ENCODE results near the gene OR10A6. TPM values are rescaled to one million over a fixed set of nuclear protein-coding genes. Genes with fewer than 3 reads are reported as not detected.

The OR10A6 gene
- polyA plus RNA-seq, 1 donor, result 0.05 TPM

DNA sequence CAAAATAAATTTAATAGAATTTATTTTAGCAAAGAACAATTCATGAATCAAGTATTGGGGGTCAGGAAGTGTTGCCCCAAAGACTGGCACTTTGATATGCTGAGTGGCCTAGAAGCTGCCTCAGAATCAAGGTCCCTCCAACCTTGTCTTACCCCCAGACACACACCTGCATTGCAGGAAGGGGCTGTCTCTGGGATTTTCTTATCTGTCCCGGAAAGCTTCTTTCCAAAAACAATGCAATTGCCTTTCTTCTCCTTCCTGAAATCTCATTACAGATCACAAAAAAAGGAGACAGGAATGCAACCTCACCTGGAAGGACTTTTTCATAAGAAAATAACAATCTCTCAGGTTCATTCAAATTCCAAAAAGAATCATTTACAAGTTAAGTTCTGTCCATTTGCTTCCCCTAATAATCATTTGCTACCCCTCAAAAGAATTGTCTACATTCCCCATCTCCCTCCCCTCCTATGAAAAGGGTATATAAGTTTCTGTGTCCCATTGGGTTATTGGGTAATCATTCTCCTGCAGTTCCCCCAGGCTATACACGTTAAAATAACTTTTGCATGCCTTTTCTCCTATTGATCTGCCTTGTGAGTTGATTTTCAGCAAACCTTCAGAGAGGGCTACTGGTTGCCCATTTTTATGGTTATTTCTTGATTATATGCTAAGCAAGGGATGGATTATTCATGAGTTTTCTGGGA, 21.3 kb downstream of the OR10A6 start:
- no peak for DNase-seq

DNA sequence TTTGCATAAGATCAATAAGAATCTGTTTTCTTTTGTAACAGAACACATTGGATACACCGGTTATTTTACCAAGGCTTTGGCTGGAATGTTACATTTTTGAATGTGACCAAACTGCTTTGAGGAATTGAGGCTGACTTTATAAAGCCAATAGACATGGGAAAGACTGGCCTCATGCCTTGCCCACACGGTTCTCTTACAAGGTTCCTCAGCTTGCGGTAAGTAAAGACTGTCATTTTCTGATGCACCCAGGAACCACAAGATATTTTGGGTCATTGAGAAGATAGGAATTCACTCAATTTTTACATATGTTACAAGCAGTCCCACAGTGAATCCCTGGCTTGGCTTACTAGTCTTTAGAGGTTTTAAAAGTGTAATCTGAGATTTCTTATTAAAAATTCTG, 23.9 kb downstream of the OR10A6 start:
- no peak for DNase-seq

DNA sequence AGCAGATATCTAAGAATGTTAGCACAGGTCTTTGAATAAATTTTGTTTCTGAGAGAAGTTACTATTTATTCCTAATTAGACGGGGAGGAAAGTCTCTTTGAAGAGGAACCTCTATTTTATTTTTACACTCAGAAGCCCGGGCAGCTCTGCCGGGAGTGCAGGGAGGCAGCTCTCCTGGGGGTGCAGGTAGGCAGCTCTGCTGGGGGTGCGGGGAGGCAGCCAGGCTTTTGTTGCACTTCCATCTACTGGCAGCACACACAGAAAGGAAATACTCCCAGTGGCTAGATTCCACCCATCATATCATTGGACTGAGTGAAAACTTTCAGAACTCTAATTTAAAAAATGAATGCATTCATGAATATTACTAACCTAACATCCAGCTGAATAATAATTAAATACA, 24.6 kb downstream of the OR10A6 start:
- DNase-seq, result no peak

DNA sequence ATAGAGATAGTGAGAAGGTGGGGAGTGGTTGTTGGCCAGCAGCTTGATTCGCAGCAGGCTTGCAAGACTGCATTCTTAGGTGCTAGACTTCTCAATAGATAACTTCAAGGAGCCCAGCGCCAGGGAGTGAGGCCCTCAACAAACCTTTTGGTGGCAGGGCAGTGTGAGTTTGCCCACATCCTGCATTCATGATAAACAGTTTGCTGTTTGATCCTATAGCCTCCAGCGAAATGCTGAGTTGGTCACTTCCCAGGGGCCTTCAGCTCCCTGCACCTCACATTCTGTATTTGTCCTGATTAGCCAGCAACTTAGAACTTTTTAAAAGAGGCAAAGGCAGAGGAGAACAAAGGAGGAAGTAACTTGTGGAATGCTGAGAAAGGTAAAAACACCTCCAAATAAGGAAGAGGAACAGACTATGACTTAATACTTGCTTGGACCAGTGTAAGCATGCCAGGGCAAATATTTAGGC, 25.1 kb downstream of the OR10A6 start:
- DNase-seq, result no peak

DNA sequence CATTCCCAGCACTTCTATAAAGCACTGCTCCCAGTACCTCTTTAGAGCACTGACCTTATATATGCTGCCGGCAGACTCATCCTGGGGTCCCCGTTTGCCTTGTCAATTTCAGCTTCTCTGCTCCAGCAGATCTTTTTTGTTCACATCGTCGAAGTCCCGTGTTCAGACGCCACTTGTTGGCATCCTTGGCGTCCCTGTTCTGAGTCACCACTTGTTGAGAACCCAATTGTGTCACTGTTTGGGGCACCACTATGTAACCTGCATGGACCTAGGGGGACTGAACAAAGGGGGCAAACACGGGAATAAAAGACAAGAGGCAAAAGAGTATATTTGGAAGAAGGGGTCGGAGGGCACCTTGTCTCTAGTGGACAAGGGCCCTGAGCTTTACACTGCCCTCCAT, 25.5 kb downstream of the OR10A6 start:
- DNase-seq, result no peak

DNA sequence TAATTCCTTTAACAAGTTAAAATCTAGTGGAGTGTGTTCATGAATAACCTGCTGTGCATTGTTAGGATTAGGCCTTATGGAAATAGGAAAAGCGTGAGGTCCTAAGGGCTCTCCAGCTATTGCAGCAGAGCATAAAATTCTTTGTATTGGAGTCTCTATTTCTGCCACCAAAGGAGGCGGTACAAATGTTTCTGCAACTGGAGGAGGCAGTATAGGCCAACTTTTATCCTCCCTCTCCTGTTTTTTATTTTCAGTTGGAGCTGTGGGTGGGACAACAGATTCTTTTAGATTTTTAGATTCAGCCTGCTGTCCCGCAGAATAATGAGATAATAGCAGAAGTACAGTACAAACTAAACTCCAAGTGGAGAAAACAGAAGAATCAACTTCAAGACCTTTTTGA, 26.2 kb downstream of the OR10A6 start:
- DNase-seq, result no peak

DNA sequence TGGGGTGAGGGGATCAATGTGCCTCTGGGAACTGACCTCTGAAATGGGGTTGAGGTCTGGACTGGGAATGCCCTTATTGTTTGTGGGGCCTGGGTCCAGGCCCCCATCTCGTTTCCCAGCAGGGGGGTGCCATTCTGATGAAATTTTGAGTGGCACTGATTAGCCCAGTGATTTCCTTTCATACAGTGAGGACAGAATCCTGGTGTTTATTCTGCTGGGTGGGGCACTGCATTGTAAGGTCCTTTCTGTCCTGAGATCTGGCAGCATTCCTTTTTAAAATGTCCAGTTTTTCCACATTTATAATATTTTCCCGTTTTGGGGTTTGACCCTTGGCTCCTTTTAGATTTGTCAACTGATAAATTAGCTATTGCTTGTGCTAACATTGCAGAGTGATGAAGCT, 27.1 kb downstream of the OR10A6 start:
- DNase-seq, result no peak

DNA sequence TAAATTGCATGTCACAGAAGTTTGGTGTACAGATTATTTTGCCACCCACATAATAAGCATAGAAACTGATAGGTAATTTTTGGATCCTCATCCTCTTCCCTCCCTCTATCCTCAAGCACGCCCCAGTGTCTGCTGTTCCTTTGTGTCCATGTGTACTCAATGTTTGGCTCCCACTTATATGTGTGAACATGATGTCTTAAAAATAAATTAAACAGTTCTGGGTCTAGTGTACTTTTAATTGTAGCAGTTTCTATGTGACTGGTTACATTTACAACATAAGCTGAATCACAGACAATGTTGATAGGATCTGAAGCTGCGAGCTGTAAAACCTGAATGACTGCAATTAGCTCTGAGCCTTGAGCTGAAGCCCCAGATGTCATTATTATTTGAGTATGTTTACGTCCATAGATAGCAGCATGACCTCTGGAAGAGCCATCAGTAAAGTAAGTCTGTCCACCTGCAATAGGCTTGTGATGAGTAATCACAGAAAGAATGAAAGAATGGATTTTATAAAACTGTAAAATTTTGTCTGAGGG, 29.7 kb downstream of the OR10A6 start:
- no peak for DNase-seq

DNA sequence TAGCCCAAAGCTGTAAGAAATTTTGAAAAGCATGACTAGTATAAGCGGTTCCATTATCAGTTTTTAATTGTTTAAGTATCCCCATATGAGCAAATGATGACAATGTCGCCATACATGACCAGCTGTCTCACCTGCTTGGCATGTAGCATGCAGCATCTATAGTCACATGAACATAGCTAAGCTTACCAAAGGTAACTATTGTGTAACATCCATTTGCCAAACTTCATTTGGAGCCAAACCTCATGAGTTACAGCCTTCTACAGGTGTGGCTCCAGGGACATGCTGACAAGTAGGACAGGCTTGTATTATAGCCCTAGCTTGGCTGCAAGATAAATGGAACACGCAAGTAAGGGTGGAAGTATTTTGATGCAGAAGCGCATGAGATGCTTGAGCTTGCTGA, 30.4 kb downstream of the OR10A6 start:
- no peak for DNase-seq

DNA sequence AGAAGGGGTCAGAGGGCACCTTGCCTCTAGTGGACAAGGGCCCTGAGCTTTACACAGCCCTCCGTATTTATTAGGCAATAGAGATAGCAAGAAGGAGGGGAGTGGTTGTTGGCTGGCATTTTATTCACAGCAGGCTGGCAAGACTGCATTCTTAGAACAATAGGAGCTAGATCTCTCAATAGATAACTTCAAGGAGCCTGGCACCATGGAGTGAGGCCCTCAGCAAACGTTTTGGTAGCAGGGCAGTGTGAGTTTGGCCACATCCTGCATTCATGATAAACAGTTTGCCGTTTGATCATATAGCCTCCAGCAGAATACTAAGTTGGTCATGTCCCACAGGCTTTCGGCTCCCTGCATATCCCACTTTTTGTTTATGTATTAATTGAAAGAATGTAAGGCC, 31.6 kb downstream of the OR10A6 start:
- no peak for DNase-seq

DNA sequence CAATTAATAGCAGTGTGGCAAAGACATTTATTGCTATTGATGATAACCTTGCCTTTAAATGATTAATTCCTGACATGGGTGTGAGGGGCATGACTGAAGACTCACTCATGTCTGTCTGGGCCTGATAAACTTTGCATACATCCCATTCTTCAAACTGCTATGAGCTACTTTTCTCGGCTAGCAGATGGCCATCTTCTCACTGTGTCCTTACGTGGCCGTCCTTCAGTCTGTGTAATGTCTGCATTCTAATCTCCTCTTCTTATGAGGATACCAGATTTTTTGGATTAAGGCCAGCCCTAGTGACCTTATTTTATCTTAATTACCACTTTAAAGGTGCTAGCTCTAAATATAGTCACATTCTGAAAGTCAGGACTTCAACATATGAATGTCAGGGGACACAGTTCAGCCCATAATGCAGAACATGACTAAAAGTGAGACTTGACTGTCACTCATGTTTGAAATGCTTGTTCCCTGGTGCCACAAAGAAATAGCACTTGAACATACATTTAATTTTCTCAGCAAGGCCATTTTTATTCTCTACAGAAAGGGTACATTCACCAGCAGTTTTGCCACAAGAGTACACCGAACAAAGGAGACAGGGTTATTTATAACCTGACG, 32.3 kb downstream of the OR10A6 start:
- no peak for DNase-seq

DNA sequence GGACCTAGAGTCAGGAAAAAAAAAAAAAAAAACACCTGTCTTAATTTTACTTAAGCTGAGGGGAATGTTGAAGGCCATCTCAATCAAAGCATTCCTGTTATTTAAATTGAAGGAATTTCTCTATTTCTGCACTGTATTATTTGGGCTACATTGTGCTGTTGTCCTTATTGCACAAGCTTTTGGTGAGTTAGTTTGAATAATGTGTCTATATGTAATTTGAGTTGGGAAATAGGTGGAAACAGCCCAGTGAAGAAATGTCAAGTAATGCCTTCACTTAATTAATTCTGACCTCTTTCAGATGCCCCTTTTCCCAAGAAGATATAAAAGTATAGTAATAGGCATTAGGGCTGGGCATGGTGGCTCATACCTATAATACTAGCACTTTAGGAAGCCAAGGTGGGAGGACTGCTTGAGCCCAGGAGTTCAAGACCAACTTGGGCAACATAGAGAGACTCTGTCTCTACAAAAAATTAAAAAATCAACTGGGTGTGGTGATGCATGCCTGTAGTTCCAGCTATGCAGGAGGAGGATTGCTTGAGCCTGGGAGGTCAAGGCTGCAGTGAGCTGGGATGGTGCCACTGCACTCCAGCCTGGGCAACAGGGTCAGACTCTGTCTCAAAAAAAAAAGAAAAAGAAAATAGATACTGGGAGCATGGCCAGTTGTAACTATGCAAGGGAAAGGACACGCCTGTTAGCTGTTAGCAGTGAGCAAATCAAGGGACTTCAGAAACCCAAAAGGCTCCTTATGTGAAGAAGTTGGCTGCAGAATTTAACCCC, 34.9 kb downstream of the OR10A6 start:
- no peak for DNase-seq

DNA sequence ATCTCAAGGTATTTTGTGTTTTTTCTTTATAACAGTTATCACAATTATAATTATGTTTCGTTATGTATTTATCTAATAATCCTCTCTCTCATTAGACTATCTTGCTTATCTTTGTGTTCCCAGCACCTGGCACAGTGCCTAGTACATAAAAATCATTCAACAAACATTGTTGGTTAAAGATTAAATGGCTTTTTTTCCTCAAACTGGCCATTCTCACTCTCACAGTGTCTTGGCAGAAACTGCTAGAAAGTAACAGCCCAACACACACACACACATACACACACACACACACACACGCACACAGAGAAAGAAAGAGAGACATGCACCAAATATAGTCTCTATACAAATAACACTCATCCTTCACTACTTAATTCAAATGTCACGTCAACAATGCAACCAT, 36.8 kb downstream of the OR10A6 start:
- DNase-seq, result no peak

DNA sequence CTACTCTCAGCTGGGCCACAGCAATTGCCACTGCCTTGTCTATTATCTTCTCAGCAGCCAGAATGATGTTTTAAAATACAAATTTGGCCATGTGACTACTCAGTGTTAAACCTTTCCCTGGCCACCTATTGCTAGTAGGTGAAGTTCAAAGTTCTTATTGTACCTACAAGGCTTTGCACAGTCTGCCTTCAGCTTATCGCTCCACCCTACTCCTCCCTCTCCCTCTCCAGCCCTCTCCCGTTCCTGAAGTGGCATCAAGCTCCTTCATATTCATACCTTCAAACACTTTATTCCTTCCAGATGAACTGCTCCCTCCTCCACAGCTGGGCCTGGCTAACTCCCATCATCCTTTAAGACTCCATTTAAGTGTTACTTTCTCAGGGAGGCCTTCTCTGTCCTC, 37.3 kb downstream of the OR10A6 start:
- no peak for DNase-seq

DNA sequence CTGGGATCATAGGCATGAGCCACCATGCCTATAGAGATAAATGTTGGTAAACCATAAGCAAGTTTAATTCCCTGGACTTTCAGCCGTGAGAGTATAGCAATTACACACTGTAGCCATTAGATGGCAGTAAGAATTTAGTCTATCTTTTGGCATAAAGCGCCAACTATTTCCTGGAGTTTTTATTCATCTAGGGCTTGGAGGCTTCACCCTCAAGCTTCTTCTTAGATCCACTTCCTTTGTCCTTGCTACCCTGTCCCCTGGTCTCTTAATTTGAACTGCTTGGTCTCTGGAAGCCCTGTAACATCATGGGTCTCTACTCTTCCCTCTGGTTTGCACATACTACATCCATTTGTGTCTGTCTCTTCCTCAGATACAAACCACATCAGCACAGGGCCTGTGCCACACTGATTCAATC, 38.2 kb downstream of the OR10A6 start:
- peak; percentile 50 for DNase-seq

DNA sequence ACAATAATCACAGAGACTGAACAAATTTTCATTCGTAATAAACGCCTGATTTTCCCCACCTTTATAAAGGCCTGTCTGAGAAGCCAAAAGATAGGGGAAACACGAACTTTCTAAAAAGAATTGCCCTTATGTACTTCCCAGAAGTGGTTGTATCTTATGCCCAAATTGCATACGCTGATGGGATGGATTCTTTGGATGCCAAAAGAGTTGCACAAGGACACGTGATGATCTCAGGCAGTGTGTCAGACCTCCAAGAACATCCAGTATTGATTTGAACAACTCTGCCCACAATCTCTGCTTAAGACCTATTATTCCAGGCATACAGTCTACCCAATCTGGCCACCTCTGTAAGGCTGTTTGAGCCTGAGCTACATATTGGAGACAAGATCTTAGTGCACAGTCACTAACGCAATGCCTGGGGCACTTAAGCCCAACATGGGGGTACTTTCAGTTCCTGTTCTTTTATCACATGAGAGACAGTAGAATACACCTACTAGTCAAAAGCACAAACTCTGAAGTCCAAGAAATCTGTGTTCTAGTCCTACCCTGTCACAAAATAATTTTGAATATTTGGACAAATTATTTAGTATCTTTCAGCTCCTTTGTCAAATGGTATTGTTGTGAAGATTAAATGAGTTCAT, 38.9 kb downstream of the OR10A6 start:
- DNase-seq, result no peak

DNA sequence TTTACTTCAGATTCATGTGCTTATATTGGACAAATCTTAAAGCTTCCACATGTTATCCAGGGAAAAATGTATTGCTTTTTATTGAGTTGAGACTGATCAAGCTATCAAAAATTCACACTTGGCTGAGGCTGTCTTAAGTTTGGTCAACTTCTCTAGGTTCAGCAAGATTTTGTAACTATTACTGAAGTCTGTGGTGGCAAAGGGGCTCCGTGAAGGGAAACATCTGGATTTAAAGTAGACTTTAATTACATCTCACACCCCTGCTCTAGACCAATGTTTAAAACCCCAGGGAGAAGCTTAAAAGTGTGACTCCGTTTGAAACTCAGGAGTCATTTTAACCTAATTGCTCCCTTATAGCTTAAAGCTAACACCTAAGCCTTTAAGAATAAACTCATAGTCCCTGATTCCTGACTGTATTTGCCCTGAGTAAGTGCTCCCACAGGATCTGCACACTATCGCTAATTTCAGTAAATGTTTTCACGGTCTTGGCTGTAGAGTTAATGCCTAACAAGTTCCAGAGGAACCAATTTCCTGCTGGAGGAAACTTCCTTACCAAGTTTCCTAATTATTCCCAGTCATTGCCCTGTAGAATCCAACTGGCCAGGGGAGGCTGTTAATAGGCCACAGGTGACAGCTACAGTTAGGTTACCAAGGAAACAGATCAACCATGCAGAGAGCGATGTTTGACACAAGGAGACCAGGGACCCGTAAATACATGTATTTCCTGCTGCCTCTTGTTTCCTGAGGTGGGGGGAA, 40.5 kb downstream of the OR10A6 start:
- DNase-seq, result peak; percentile 69

DNA sequence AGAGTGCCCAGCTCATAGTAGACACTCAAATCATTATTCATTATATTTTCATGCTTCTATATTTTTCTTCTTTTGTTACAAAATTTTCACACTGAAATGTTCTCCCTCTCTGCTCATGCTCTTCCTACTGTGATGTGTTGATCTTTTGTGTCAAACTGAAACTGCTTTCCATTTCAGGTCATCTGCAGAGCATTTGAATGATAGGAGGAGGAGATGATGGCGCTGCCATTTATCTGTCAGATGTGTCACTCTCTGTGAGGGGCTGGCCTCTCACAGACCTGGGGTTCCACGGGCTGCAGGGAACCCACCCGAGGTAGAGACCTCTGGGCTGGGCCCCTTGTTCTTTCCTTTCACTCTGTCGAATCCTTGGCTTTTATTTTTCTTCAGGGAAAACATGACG, 41.1 kb downstream of the OR10A6 start:
- DNase-seq, result no peak

DNA sequence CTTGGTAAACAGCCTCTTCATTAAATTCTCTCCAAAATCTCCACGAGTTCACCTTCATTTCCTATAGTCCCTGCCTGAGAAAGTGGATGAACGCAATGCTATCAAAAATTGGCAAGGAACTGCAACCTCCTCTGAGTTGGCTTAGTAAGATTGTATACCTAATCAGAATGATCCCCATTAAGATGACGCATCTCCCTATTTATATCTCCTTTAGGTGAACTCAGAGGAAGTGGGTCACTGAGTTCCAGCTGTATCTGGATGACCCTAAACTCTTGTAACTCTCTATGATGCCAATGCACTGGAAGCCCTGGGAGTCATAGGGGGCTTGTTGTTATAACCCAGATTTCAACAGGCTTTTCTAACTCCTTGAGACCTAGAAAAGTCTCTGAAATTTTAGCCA, 48.2 kb downstream of the OR10A6 start:
- DNase-seq, result no peak
